AG10803 (cell line): ENCODE results near the gene IDUA.

Experiments used
- DNase-seq: peaks from one replicate; pipeline ENCODE4 v3.0.0; 2010; ENCODE audit warnings: low read depth
- H3K4me3 ChIP-seq: 2 replicates; pipeline ENCODE4 v1.5.1; 2011; ENCODE audit warnings: mild to moderate bottlenecking, low read length, control low read depth
- CTCF ChIP-seq: conservative IDR thresholded peaks from 2 replicates; pipeline ENCODE4 v1.5.1; 2011; ENCODE audit warnings: mild to moderate bottlenecking, low read length, control low read depth, inconsistent platforms

IDUA gene

GRCh38 chr4:1029529-1029928, 42.7 kb downstream of the IDUA start:
- no peak overlapping the region for H3K4me3 ChIP-seq
- no peak for TF ChIP-seq CTCF
- DNase-seq = no peak

GRCh38 chr4:1030031-1030430, 43.2 kb downstream of the IDUA start:
- no peak for DNase-seq
- no peak for TF ChIP-seq CTCF
- H3K4me3 ChIP-seq = no peak overlapping the region

DNA sequence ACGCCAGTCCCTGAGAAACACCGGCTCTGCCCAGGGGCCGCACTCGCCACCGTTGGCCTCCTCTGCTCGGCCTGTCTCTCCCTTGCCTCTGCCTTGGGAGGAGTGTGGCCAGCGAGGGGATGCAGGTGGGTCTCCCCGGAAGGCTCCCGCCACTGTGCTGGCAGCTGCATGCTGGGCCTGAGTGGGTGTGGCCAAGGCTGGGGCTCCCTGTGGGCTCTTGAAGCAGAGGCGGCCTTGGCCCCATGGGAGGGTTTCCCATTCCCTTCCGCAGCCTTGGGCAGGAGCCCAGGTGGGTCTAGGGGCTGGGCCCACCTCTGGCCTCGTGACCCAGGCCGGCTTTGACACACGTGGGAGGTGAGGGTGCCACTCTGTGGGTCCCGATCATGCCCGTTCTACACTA, 43.7 kb downstream of the IDUA start:
- no peak for DNase-seq
- TF ChIP-seq CTCF = no peak
- H3K4me3 ChIP-seq = no peak overlapping the region

DNA sequence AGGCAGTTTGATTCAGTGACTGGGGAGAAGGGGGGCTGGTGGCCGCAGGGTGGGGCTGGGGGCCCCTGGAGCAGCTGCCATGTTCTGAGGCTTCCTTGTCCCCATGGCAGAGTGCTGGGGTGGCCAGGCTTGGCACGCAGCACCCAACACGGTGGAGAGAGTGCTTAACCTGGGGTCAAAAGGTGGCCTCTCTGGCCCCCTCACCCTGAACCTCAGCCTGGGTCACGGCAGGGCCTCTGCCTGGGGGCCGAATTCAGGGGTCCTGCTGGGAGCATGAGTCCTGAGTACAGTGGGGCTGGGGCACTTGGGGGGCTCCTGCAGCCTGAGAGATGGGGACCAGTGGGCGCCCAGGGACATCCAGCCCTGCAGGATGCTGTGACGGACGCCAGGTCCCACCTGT, 44.5 kb downstream of the IDUA start:
- no peak for DNase-seq
- H3K4me3 ChIP-seq = no peak overlapping the region
- no peak for TF ChIP-seq CTCF

DNA sequence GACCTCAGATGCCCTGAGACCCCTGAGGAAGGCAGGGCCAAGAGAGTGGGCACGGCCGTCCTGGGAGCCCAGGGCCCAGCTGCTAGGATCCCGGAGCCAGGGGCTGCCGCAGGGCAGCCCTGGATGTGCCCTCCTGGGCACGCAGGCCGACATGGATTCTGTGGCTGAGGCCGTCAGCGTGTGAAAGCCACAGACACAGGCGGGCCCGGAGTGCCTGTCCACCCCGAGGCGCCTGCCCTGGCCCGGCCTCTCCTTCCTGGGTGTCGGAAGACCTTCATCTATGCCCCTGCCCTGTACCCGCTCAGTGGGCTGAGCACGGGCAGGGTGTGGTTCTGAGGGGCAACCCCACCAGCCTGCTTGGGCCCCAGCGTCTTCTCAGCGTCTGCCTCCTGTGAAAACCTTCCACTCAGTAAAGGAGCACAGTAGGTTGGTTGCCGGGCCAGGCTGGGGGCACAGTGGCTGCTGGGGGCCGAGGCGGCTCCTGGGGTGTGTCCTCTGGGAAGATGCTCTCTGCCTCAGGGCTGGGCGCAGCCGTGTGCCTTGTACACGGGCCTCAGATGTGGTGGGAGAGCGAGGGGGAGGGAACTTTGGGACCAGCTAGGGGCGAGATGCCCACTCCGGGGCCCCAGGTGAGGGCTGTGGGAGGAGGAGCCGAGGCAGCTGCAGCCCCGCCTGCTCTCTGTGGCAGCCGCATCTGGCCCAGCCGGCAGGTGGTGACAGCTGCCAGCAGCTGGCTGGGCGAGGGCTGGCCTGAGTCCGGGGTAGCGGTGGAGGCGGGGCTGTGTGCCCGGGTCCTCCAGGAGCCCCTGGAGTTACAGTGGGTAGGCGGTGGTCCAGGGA, 45.3 kb downstream of the IDUA start:
- no peak for TF ChIP-seq CTCF
- no peak for DNase-seq
- no peak overlapping the region for H3K4me3 ChIP-seq

- H3K4me3 ChIP-seq = no peak overlapping the region
- TF ChIP-seq CTCF = no peak
- no peak for DNase-seq
Observed at GRCh38 chr4:1032861-1033260, 46.0 kb downstream of the IDUA start.

DNA sequence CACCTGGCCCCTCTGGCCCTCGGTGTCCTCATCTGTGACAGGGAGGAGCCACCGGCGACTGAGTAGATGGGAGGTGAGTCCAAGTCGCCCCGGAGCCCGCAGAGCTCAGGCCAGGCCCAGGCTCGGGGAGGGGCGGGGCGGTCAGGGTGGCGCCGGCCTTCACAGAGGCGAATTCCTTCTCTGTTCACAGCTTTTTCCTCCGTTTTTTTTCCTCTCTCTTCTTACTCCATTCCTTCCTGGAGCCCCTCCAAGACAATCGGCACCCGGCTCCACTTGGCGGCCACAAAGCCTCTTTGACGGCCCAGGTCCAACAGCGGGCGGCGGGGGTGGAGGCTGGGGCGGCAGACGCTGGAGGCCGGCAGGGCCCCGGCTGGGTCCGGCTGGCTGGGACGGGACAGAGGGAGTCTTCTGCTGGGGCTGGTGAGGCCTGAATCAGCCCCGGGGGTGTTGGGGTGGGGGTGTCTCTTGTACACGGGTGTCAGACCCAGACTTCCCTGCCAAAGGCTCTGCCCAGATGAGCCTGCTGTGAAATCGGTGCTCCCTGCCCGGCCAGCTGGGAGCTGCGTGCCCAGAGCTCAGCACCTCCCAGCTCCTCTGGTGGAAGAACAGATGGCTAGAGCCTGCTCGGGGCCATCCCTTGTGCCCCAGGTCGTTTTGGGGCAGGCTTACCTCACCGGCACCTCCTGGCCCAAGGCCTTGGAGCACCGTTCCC, 47.2 kb downstream of the IDUA start:
- peak overlapping the region; percentile 29 for H3K4me3 ChIP-seq
- peak; percentile 84 for DNase-seq

More for the DNA sequence above, 47.2 kb downstream of the IDUA start:
- no peak for TF ChIP-seq CTCF
